Keratinocyte (primary cell): Measurements from ENCODE around the gene TMEM38A. TPM values are rescaled to one million over a fixed set of nuclear protein-coding genes. Genes with fewer than 3 reads are reported as not detected.
"Not testable (repeated sequence)": the region's sequence is repeated elsewhere in the genome, so short reads cannot be mapped to it uniquely, and the experiment has no call there.

Experiments
- DNase-seq: peaks from one replicate; pipeline ENCODE4 v3.0.0-alpha.2; 2011; ENCODE audit warnings: low read depth, missing footprints, low spot score
- FAIRE-seq: peaks from 2 replicates; lab custom pipeline; 2011; peaks lifted over from hg19 to GRCh38; lab: Jason Lieb, UNC
- H2AFZ ChIP-seq: 2 replicates; pipeline ENCODE4 v1.6.0; 2012; ENCODE audit warnings: low read length, control low read depth, inconsistent platforms; ENCODE audit not compliant: control insufficient read depth
- H3K27ac ChIP-seq: 2 replicates; pipeline ENCODE4 v1.5.1; 2011; ENCODE audit warnings: low read length; ENCODE audit not compliant: control insufficient read depth, insufficient read depth
- H3K27me3 ChIP-seq: 3 replicates; pipeline ENCODE4 v1.6.0; 2011; ENCODE audit warnings: low read length; ENCODE audit not compliant: control insufficient read depth, insufficient read depth; ENCODE audit errors: extremely low read depth
- H3K36me3 ChIP-seq, 2 experiments: 2 replicates in 1 of 2; 3 replicates in 1 of 2; pipeline ENCODE4 v1.5.1; 2011; ENCODE audit warnings: low read length in 2 of 2, mild to moderate bottlenecking in 1 of 2; ENCODE audit not compliant: control insufficient read depth in 2 of 2, insufficient read depth in 2 of 2; ENCODE audit errors: extremely low read depth in 1 of 2
- H3K4me1 ChIP-seq: 3 replicates; pipeline ENCODE4 v1.5.1; 2011; ENCODE audit warnings: low read length; ENCODE audit not compliant: control insufficient read depth, insufficient read depth; ENCODE audit errors: extremely low read depth
- H3K4me2 ChIP-seq: 3 replicates; pipeline ENCODE4 v1.6.0; 2011; ENCODE audit warnings: low read depth, low read length; ENCODE audit not compliant: control insufficient read depth, insufficient read depth; ENCODE audit errors: extremely low read depth
- H3K4me3 ChIP-seq, 3 experiments: fragments of 200-600 bp in 1 of 3; sonication (generic) in 1 of 3; 2 replicates in 2 of 3; 3 replicates in 1 of 3; pipeline ENCODE4 v1.5.1; 2011 to 2016; ENCODE audit warnings: low read length in 3 of 3, mild to moderate bottlenecking in 3 of 3, control low read depth in 2 of 3, inconsistent platforms in 1 of 3, low read depth in 1 of 3, mixed read lengths in 1 of 3, mixed run types in 1 of 3, moderate library complexity in 1 of 3; ENCODE audit not compliant: control insufficient read depth in 2 of 3, insufficient read depth in 2 of 3; ENCODE audit errors: extremely low read depth in 1 of 3
- H3K79me2 ChIP-seq: 2 replicates; pipeline ENCODE4 v1.6.0; 2012; ENCODE audit warnings: low read length; ENCODE audit not compliant: control insufficient read depth, insufficient read depth
- H3K9ac ChIP-seq: 3 replicates; pipeline ENCODE4 v1.6.0; 2011; ENCODE audit warnings: low read length; ENCODE audit not compliant: control insufficient read depth, insufficient read depth; ENCODE audit errors: extremely low read depth
- H3K9me1 ChIP-seq: 3 replicates; pipeline ENCODE4 v1.6.0; 2011; ENCODE audit warnings: low read length; ENCODE audit not compliant: control insufficient read depth, insufficient read depth; ENCODE audit errors: extremely low read depth
- H3K9me3 ChIP-seq: 2 replicates; pipeline ENCODE4 v1.5.1; 2012; ENCODE audit warnings: low read depth, low read length; ENCODE audit not compliant: control insufficient read depth
- H4K20me1 ChIP-seq: 3 replicates; pipeline ENCODE4 v1.6.0; 2011; ENCODE audit warnings: low read length; ENCODE audit not compliant: control insufficient read depth, insufficient read depth; ENCODE audit errors: extremely low read depth
- CTCF ChIP-seq, 3 experiments: IDR thresholded peaks in 1 of 3; conservative IDR thresholded peaks in 1 of 3; optimal IDR thresholded peaks in 1 of 3; 2 replicates in 2 of 3; 3 replicates in 1 of 3; pipeline versions ENCODE3 to v1.5.1; 2011; ENCODE audit warnings: low read length in 3 of 3, mild to moderate bottlenecking in 3 of 3, moderate library complexity in 2 of 3, control low read depth in 1 of 3, inconsistent platforms in 1 of 3; ENCODE audit not compliant: insufficient read depth in 2 of 3; ENCODE audit errors: extremely low read depth in 1 of 3
- EZH2 ChIP-seq: IDR thresholded peaks from one replicate; pipeline ENCODE4 v1.6.1; 2012; ENCODE audit warnings: inconsistent platforms, mild to moderate bottlenecking, low read length, moderate library complexity
- dilution Hi-C: fragments of 300-500 bp; cut with MboI; formaldehyde crosslinking; loops from one replicate; pipeline ENCODE4 v1.7.0; 2020; ENCODE audit warnings: low sequenced_read_pairs; ENCODE audit not compliant: extremely low pct_ligation_motif_present
- polyA plus RNA-seq, 5 experiments: library from polyadenylated mRNA; depleted of rRNA in 3 of 5; stranded (reverse) in 3 of 5; stranded (forward) in 1 of 5; unstranded in 1 of 5; fragments of >200 nt; gene quantifications; 1 replicate in 1 of 5; 2 replicates in 3 of 5; 3 replicates in 1 of 5; pipeline versions ENCODE4 v1.2.1 to v1.2.3, GENCODE V29; 2011 to 2012; ENCODE audit warnings: missing spikeins in 2 of 5, low read depth in 1 of 5, low replicate concordance in 1 of 5

Gene TMEM38A
- polyA plus RNA-seq, 1 donor (not counting 4 experiments of a cell fraction or from before 2014, with no cell fraction given) = 2.5 TPM

- H3K27ac ChIP-seq = no peak overlapping the region
- no peaks in the 10 kb centered on the region for H3K4me1 ChIP-seq
- peaks cover 40 to 61% of the 10 kb centered on the region in 2 experiments for H3K36me3 ChIP-seq
- H3K9me1 ChIP-seq = no peaks in the 10 kb centered on the region
- dilution Hi-C loops = no loop called here
- DNase-seq (no peak), FAIRE-seq (no peak)
- TF ChIP-seq EZH2 (no peak), CTCF (optimal IDR thresholded peaks at IDR 0.05 in 1 of 3, IDR thresholded peaks at IDR 0.05 in 1 of 3, conservative IDR thresholded peaks at IDR 0.05 in 1 of 3; ENCODE audit: extremely low read depth in 1 of 3, insufficient read depth in 2 of 3, low read length in 3 of 3) (no peak)
- no peak overlapping the region for H3K4me2 ChIP-seq
- no peaks in the 10 kb centered on the region for H4K20me1 ChIP-seq
- H3K79me2 ChIP-seq = peaks cover 24% of the 10 kb centered on the region
- no peak overlapping the region for H3K4me3 ChIP-seq
- H2AFZ ChIP-seq = no peak overlapping the region
- no peak overlapping the region for H3K9ac ChIP-seq
- H3K9me3 ChIP-seq = no peaks in the 10 kb centered on the region
- H3K27me3 ChIP-seq = no peaks in the 10 kb centered on the region
Measured at GRCh38 chr19:16650821-16651220, 10.1 kb upstream of the TMEM38A start.

- FAIRE-seq, H3K27ac ChIP-seq, H3K4me3 ChIP-seq, H3K4me1 ChIP-seq, H2AFZ ChIP-seq, H3K9me3 ChIP-seq, DNase-seq, H3K9me1 ChIP-seq, H3K4me2 ChIP-seq, dilution Hi-C loops, H3K27me3 ChIP-seq, H3K9ac ChIP-seq, H4K20me1 ChIP-seq: not testable (repeated sequence)
- Histone ChIP-seq H3K79me2 (peaks cover 25% of the 10 kb centered on the region), H3K36me3 (peaks cover 36 to 58% of the 10 kb centered on the region in 2 experiments)
Measured at GRCh38 chr19:16651421-16652188, 9.3 kb upstream of the TMEM38A start.
